Testis (tissue), 2 donors: ENCODE results near the gene CKAP5.

ENCODE experiments used
- POLR2A ChIP-seq: fragments of 450-650 bp; IDR thresholded peaks from one replicate; pipeline ENCODE4 v1.6.1; 2017; ENCODE audit warnings: antibody characterized with exemption, mild to moderate bottlenecking, moderate library complexity
- TF ChIP-seq, protein P1 (sequence below), 3 experiments: fragments of 450-650 bp in 2 of 3; fragments of 200-600 bp in 1 of 3; sonication (generic) in 1 of 3; IDR thresholded peaks; one replicate each; pipeline ENCODE4 v1.5.1; 2016 to 2019; ENCODE audit warnings: antibody characterized with exemption in 3 of 3, mild to moderate bottlenecking in 2 of 3, moderate library complexity in 1 of 3

- TF ChIP-seq, protein P1, sequence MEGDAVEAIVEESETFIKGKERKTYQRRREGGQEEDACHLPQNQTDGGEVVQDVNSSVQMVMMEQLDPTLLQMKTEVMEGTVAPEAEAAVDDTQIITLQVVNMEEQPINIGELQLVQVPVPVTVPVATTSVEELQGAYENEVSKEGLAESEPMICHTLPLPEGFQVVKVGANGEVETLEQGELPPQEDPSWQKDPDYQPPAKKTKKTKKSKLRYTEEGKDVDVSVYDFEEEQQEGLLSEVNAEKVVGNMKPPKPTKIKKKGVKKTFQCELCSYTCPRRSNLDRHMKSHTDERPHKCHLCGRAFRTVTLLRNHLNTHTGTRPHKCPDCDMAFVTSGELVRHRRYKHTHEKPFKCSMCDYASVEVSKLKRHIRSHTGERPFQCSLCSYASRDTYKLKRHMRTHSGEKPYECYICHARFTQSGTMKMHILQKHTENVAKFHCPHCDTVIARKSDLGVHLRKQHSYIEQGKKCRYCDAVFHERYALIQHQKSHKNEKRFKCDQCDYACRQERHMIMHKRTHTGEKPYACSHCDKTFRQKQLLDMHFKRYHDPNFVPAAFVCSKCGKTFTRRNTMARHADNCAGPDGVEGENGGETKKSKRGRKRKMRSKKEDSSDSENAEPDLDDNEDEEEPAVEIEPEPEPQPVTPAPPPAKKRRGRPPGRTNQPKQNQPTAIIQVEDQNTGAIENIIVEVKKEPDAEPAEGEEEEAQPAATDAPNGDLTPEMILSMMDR (IDR thresholded peaks at IDR 0.05), result no peak
- TF ChIP-seq POLR2A, result no peak
Measured at GRCh38 chr11:46726206-46726862, 119.7 kb downstream of the CKAP5 start.
